Lower lobe of right lung (tissue), 2 donors: ENCODE measurements around the gene DDX51. TPM values are rescaled to one million over a fixed set of nuclear protein-coding genes. Genes with fewer than 3 reads are reported as not detected.

ENCODE experiments used
- ATAC-seq, 2 donors: fragments of 200-7000 bp; cut with Tn5 transposase; one replicate each; pipeline ENCODE4 v1.9.1; 2020 to 2022; ENCODE audit warnings: mild to moderate bottlenecking in 2 of 2, moderate library complexity in 2 of 2
- DNase-seq: peaks from one replicate; pipeline ENCODE4 v3.0.0-alpha.2; 2020
- H3K27ac ChIP-seq: fragments of 200-600 bp; one replicate; pipeline ENCODE4 v1.8.0; 2022
- H3K27me3 ChIP-seq: fragments of 200-600 bp; one replicate; pipeline ENCODE4 v1.8.0; 2022; ENCODE audit warnings: low read depth
- H3K36me3 ChIP-seq: fragments of 200-600 bp; one replicate; pipeline ENCODE4 v1.8.0; 2022; ENCODE audit warnings: mild to moderate bottlenecking
- H3K4me1 ChIP-seq: fragments of 200-600 bp; one replicate; pipeline ENCODE4 v1.8.0; 2022
- H3K4me3 ChIP-seq: fragments of 200-600 bp; one replicate; pipeline ENCODE4 v1.8.0; 2022; ENCODE audit warnings: mild to moderate bottlenecking
- H3K9me3 ChIP-seq: fragments of 200-600 bp; one replicate; pipeline ENCODE4 v1.8.0; 2022
- CTCF ChIP-seq: fragments of 200-600 bp; IDR thresholded peaks from one replicate; pipeline ENCODE4 v1.8.0; 2022; ENCODE audit warnings: antibody characterized with exemption, mild to moderate bottlenecking
- intact Hi-C: fragments of 100-400 bp; cut with DNase I; formaldehyde crosslinking; loops from one replicate; pipeline ENCODE4 v1.11.0; 2022
- total RNA-seq: library from RNA; stranded (reverse); fragmentation: NEBNext Ultra II Directional; extraction: Animal tissue kit (Norgen Biotek cat#: 25700); gene quantifications from one replicate; pipeline ENCODE4 v1.2.1, GENCODE V29; 2021
- donor health status: DM: no; HTN: yes; CAD: no; lungs with severe emphysema.

DDX51 gene
- total RNA-seq, 1 donor from 2014 or later, result 11.9 TPM

- ATAC-seq (no peak), DNase-seq (peak; percentile 42)
- no peak overlapping the region for H3K4me3 ChIP-seq
- no peak for TF ChIP-seq CTCF
- no peak overlapping the region for H3K27ac ChIP-seq
- H3K36me3 ChIP-seq, result peaks cover 18% of the 10 kb centered on the region
- peaks cover 7% of the 10 kb centered on the region for H3K4me1 ChIP-seq
- no peaks in the 10 kb centered on the region for H3K9me3 ChIP-seq
- intact Hi-C loops, result no loop called here
- no peaks in the 10 kb centered on the region for H3K27me3 ChIP-seq
These were observed 11.0 kb upstream of the DDX51 start for GRCh38 chr12:132154941-132155770.

GRCh38 chr12:132154341-132154761 is 10.2 kb upstream of the DDX51 start:
- DNase-seq (peak; percentile 36), ATAC-seq (peak; percentile 3 to 10)
- peak overlapping the region; percentile 33 for H3K4me3 ChIP-seq
- H3K36me3 ChIP-seq, result peaks cover 18% of the 10 kb centered on the region
- intact Hi-C loops, result no loop called here
- no peaks in the 10 kb centered on the region for H3K27me3 ChIP-seq
- no peak overlapping the region for H3K27ac ChIP-seq
- no peaks in the 10 kb centered on the region for H3K9me3 ChIP-seq
- peaks cover 7% of the 10 kb centered on the region for H3K4me1 ChIP-seq
- no peak for TF ChIP-seq CTCF

- DNase-seq (peak; percentile 74), ATAC-seq (peak; percentile 90)
- peak; percentile 91 for TF ChIP-seq CTCF
- intact Hi-C loops, result no loop called here
- Histone ChIP-seq H3K27me3 (no peaks in the 10 kb centered on the region), H3K4me1 (peaks cover 7% of the 10 kb centered on the region), H3K36me3 (peaks cover 18% of the 10 kb centered on the region), H3K27ac (no peak overlapping the region), H3K9me3 (no peaks in the 10 kb centered on the region), H3K4me3 (peak overlapping the region; percentile 33)
These were observed 9.6 kb upstream of the DDX51 start for GRCh38 chr12:132153501-132154340.

- Histone ChIP-seq H3K9me3 (no peaks in the 10 kb centered on the region), H3K4me3 (no peak overlapping the region), H3K27me3 (no peaks in the 10 kb centered on the region), H3K36me3 (peaks cover 20% of the 10 kb centered on the region), H3K27ac (no peak overlapping the region), H3K4me1 (peaks cover 7% of the 10 kb centered on the region)
- no peak for ATAC-seq
- peak; percentile 43 for DNase-seq
- intact Hi-C loops, result no loop called here
- TF ChIP-seq CTCF, result no peak
These were observed 8.8 kb upstream of the DDX51 start for GRCh38 chr12:132152953-132153352.

GRCh38 chr12:132152411-132152821 is 8.3 kb upstream of the DDX51 start:
- ATAC-seq, result no peak
- Histone ChIP-seq H3K27me3 (no peaks in the 10 kb centered on the region), H3K4me1 (peaks cover 7% of the 10 kb centered on the region), H3K4me3 (no peak overlapping the region), H3K9me3 (no peaks in the 10 kb centered on the region), H3K36me3 (peaks cover 25% of the 10 kb centered on the region), H3K27ac (no peak overlapping the region)
- intact Hi-C loops, result no loop called here
- no peak for DNase-seq
- no peak for TF ChIP-seq CTCF
